Measurements from ENCODE around the gene BBS9.

DNA sequence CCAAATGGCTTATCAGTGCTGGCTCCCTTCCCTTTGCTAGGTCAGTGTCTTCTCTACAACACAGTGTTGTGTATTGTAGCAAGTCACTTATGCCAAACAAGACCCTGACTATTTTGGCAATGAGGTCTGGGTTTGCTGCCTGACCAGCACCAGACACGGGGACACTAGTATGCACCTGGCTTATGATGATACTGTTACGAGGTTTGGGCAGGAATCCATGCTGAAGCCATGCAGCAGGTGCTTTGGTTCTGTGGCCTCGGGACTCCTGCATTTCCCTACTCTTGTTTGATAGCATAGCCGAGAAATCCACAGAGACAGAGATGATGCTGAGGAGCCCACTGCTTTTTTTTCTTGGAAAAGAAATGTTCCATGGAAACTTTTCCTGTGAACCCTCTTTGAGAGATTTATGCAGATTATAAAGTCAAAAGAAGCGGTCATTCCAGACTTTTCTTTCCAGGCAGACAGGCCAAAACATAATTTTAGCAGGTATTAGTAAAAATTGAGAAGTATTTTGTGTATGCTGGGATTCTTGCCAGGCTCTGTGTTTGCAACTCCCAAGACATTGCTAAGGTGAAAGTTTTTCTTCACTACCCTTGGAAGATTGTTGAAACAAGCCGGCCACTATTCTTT, 291.1 kb downstream of the BBS9 start:
- TF ChIP-seq POLR2AphosphoS5 (IDR thresholded peaks at IDR 0.05; ENCODE audit: low read depth, low read length) (no peak), POLR2A (IDR thresholded peaks at IDR 0.05; ENCODE audit: low read depth, low read length) (no peak), TAF1 (IDR thresholded peaks at IDR 0.05; ENCODE audit: borderline replicate concordance, low read depth, low read length) (no peak)

Data from GM12892 (cell line).